OCI-LY7 (cell line): Measurements from ENCODE around the gene ABCA7. TPM values are rescaled to one million over a fixed set of nuclear protein-coding genes. Genes with fewer than 3 reads are reported as not detected.

ENCODE experiments used
- BruUV-seq: library from RNA; stranded (reverse); fragments of 400-500 nt; replicated peaks from 2 replicates; lab custom pipeline; 2021; lab: Mats Ljungman, UMichigan
- CTCF ChIA-PET: fragments of 300-600 bp; sonication (Branson Sonifier 250); formaldehyde crosslinking; loops from one replicate; lab custom pipeline; 2022; ENCODE audit warnings: antibody characterized with exemption; ENCODE audit not compliant: unreplicated experiment; lab: Charles Lee
- POLR2A ChIA-PET: fragments of 300-600 bp; sonication (Branson Sonifier 250); formaldehyde crosslinking; loops from one replicate; lab custom pipeline; 2022; ENCODE audit warnings: antibody characterized with exemption; lab: Charles Lee
- DNase-seq: peaks from one replicate; pipeline ENCODE4 v3.0.0-alpha.2; 2015; ENCODE audit warnings: low spot score
- H2AFZ ChIP-seq: fragments of 200-600 bp; sonication (generic), shearing (Covaris generic); 2 replicates; pipeline ENCODE4 v1.6.1; 2014; ENCODE audit warnings: mild to moderate bottlenecking, antibody characterized with exemption, low read length, moderate library complexity
- H3K27ac ChIP-seq: fragments of 200-600 bp; sonication (generic); 2 replicates; pipeline ENCODE4 v1.5.1; 2014; ENCODE audit warnings: mixed run types, low read depth, mild to moderate bottlenecking, moderate library complexity, low read length, inconsistent platforms; ENCODE audit not compliant: poor library complexity, severe bottlenecking
- H3K36me3 ChIP-seq: fragments of 200-600 bp; sonication (generic); 2 replicates; pipeline ENCODE4 v1.6.1; 2014; ENCODE audit warnings: mild to moderate bottlenecking, antibody characterized with exemption, low read length, moderate library complexity, mixed read lengths; ENCODE audit not compliant: insufficient read depth
- H3K4me1 ChIP-seq: fragments of 200-600 bp; sonication (generic); 2 replicates; pipeline ENCODE4 v1.5.1; 2014; ENCODE audit warnings: mild to moderate bottlenecking, low read length; ENCODE audit not compliant: insufficient read depth, poor library complexity, severe bottlenecking
- H3K4me2 ChIP-seq: fragments of 200-600 bp; sonication (generic); 2 replicates; pipeline ENCODE4 v1.6.1; 2014; ENCODE audit warnings: mild to moderate bottlenecking, low read length
- H3K4me3 ChIP-seq: fragments of 200-600 bp; sonication (generic); 2 replicates; pipeline ENCODE4 v1.5.1; 2014; ENCODE audit warnings: mild to moderate bottlenecking, low read depth, low read length; ENCODE audit not compliant: poor library complexity, severe bottlenecking
- H3K79me2 ChIP-seq: fragments of 200-600 bp; sonication (generic); 2 replicates; pipeline ENCODE4 v1.6.1; 2016; ENCODE audit warnings: low read depth, mild to moderate bottlenecking, low read length, moderate library complexity, mixed read lengths; ENCODE audit not compliant: insufficient read depth
- H3K9me2 ChIP-seq: fragments of 200-600 bp; sonication (generic); 2 replicates; pipeline ENCODE4 v1.6.1; 2016; ENCODE audit warnings: mild to moderate bottlenecking, low read length, mixed read lengths; ENCODE audit not compliant: insufficient read depth
- H3K9me3 ChIP-seq: fragments of 200-600 bp; sonication (generic); 2 replicates; pipeline ENCODE4 v1.6.1; 2014; ENCODE audit warnings: mild to moderate bottlenecking, mixed run types, low read length, mixed read lengths
- H4K20me1 ChIP-seq: fragments of 200-600 bp; sonication (generic); 2 replicates; pipeline ENCODE4 v1.6.1; 2014; ENCODE audit warnings: mild to moderate bottlenecking, antibody characterized with exemption, low read length, moderate library complexity, mixed read lengths; ENCODE audit not compliant: insufficient read depth
- EZH2phosphoT487 ChIP-seq: fragments of 200-600 bp; sonication (generic); IDR thresholded peaks from 2 replicates; pipeline ENCODE4 v1.6.1; 2018; ENCODE audit warnings: low read depth, borderline replicate concordance, mild to moderate bottlenecking, mixed run types, antibody characterized with exemption, low read length, moderate library complexity, mixed read lengths
- intact Hi-C: fragments of 100-400 bp; cut with micrococcal nuclease; formaldehyde crosslinking; loops from one replicate; pipeline ENCODE4 v1.10.0; 2022; ENCODE audit not compliant: unreplicated experiment
- total RNA-seq, 2 experiments: library from RNA; depleted of rRNA in 1 of 2; stranded (reverse); fragments of >200 nt in 1 of 2; shearing (Covaris generic) in 1 of 2; gene quantifications; 2 replicates each; pipeline ENCODE4 v1.2.3, GENCODE V29; 2014 to 2022
- TF ChIP-seq, protein P1 (sequence below): fragments of 200-600 bp; sonication (generic); conservative IDR thresholded peaks from 2 replicates; pipeline ENCODE4 v1.5.1; 2014; ENCODE audit warnings: mild to moderate bottlenecking, antibody characterized with exemption, low read length, moderate library complexity, mixed read lengths

The ABCA7 gene
- total RNA-seq, 2 experiments from 2014 or later, result 43.3 to 66.6 TPM

DNA sequence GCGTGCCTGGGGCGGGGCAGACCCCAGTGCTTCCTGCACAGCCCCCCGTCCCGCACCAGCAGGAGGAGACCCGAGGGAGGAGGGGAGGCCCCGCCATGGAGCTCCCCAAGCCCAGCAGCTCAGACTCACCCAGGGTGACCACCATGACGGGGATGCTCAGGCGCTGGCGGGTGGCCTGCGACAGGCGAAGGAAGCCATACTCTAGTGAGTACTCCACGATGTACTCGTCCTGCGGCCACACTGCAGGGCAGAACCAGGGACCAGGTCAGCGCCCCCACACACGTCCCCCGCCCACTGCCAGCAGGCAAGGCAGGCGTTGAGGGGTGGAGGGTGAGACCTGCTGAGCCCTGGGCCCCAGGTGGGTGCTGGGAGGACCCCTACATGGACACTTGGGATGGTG lies 27.6 kb upstream of the ABCA7 start:
- intact Hi-C loops, result no loop called here
- Histone ChIP-seq H4K20me1 (peaks cover under 1% of the 10 kb centered on the region; the same call in 1 of the 2 replicates), H3K27ac (no peak overlapping the region), H3K79me2 (peaks cover 27% of the 10 kb centered on the region), H3K4me1 (peaks cover 10% of the 10 kb centered on the region), H3K4me3 (no peak overlapping the region), H3K36me3 (peaks cover 82% of the 10 kb centered on the region), H3K4me2 (no peak overlapping the region), H3K9me2 (no peaks in the 10 kb centered on the region), H2AFZ (no peak overlapping the region), H3K9me3 (no peaks in the 10 kb centered on the region)
- ChIA-PET CTCF (no interaction called here), POLR2A (no interaction called here)
- no TSS peak for BruUV-seq
- TF ChIP-seq, protein P1, sequence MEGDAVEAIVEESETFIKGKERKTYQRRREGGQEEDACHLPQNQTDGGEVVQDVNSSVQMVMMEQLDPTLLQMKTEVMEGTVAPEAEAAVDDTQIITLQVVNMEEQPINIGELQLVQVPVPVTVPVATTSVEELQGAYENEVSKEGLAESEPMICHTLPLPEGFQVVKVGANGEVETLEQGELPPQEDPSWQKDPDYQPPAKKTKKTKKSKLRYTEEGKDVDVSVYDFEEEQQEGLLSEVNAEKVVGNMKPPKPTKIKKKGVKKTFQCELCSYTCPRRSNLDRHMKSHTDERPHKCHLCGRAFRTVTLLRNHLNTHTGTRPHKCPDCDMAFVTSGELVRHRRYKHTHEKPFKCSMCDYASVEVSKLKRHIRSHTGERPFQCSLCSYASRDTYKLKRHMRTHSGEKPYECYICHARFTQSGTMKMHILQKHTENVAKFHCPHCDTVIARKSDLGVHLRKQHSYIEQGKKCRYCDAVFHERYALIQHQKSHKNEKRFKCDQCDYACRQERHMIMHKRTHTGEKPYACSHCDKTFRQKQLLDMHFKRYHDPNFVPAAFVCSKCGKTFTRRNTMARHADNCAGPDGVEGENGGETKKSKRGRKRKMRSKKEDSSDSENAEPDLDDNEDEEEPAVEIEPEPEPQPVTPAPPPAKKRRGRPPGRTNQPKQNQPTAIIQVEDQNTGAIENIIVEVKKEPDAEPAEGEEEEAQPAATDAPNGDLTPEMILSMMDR, result no peak
- TF ChIP-seq EZH2phosphoT487, result no peak
- DNase-seq, result no peak

DNA sequence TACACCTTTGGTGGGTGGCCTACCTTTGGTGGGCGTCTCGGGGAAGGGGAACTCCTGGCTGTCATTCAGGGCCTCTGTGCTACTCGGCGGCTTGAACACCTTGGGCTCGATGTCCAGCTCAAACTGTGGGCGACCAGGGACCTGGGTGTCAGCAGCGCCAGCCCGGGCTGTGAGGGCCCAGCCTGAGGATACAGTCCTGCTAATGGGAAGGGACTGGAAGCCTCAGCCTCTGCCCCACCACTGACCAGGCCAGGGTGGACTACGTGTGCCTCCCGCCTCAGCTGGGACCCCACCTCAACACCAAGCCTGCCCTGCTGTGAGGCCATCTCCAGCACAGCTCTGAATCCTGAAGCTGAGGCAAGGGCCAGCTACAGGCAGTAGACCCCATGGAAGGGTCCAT lies 26.7 kb upstream of the ABCA7 start:
- ChIA-PET CTCF (no interaction called here), POLR2A (no interaction called here)
- no TSS peak for BruUV-seq
- Histone ChIP-seq H3K36me3 (peaks cover 88% of the 10 kb centered on the region), H4K20me1 (peaks cover 6% of the 10 kb centered on the region), H3K79me2 (peaks cover 35% of the 10 kb centered on the region), H3K4me3 (no peak overlapping the region), H3K9me3 (no peaks in the 10 kb centered on the region), H3K4me2 (no peak overlapping the region), H3K27ac (no peak overlapping the region), H3K4me1 (peaks cover 19% of the 10 kb centered on the region), H3K9me2 (no peaks in the 10 kb centered on the region), H2AFZ (no peak overlapping the region)
- no peak for TF ChIP-seq EZH2phosphoT487
- TF ChIP-seq, protein P1, result no peak
- intact Hi-C loops, result no loop called here
- DNase-seq, result no peak

DNA sequence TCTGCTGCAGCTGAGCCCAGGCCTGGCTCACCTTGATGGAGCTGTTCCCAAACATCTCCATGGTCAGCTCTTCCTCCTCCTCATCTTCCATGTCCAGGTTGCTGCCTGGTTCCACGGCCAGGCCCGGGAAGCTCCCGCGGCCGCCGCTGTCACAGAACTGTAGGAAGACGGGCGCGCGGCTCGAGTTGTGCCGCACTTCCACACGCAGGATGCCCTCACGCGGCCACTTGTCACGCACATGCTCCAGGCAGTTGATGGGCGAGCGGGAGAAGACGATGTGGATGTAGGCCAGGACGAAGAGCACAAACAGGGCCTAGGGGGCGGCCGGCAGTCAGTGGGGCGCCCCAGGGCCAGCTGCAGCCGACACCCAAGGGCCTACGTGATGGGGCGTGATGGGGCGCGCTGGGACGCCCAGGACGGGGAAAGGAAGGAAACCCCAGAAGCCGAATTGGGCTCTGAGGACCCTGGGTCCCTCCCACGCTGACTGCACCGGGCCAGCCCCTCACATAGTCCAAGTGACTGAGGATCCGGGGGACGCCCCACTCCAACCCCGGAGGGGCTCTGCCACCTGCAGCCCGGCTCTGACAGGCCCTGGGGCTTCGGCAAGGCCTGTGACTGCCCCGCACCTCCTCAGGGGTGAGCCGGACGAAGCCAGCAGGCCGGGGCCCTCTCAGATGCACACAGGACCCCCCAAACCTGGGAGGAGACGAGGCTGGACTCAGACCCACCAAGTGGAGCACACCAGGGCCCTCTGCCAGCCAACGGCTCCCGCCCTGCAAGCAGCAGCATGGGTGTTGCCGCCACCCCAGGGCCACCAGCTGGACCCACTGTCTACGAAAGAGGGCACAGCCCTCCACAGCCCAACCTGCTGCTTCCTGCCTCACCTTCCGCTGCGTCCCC lies 25.5 kb upstream of the ABCA7 start:
- no TSS peak for BruUV-seq
- H3K9me2 ChIP-seq, result no peaks in the 10 kb centered on the region
- peaks cover 10% of the 10 kb centered on the region for H4K20me1 ChIP-seq
- no peak overlapping the region for H3K4me3 ChIP-seq
- TF ChIP-seq, protein P1, result no peak
- TF ChIP-seq EZH2phosphoT487, result no peak
- no peak overlapping the region for H3K27ac ChIP-seq
- H3K4me2 ChIP-seq, result no peak overlapping the region
- peaks cover 31% of the 10 kb centered on the region for H3K4me1 ChIP-seq
- intact Hi-C loops, result no loop called here
- H2AFZ ChIP-seq, result no peak overlapping the region
- CTCF ChIA-PET, result no interaction called here
- peaks cover 89% of the 10 kb centered on the region for H3K36me3 ChIP-seq
- H3K79me2 ChIP-seq, result peaks cover 47% of the 10 kb centered on the region
- POLR2A ChIA-PET, result no interaction called here
- H3K9me3 ChIP-seq, result no peaks in the 10 kb centered on the region
- no peak for DNase-seq
